ENCODE measurements around the gene PBX3.
"Not testable (repeated sequence)": the region's sequence is repeated elsewhere in the genome, so short reads cannot be mapped to it uniquely, and the experiment has no call there.

The PBX3 gene

GRCh38 chr9:125822902-125823301, 75.7 kb downstream of the PBX3 start:
- no peak for DNase-seq (ENCODE audit: low read depth)
- H3K4me3 ChIP-seq (ENCODE audit: low read depth, low read length) = no peak overlapping the region
- TF ChIP-seq CTCF (IDR thresholded peaks at IDR 0.05; ENCODE audit: insufficient read depth, low read depth, low read length, missing control alignments) = no peak

- H3K4me3 ChIP-seq (ENCODE audit: low read depth, low read length) = not testable (repeated sequence)
- peak; percentile 69 for DNase-seq (ENCODE audit: low read depth)
These were observed 76.8 kb downstream of the PBX3 start for GRCh38 chr9:125823874-125824406.

- TF ChIP-seq CTCF (IDR thresholded peaks at IDR 0.05; ENCODE audit: insufficient read depth, low read depth, low read length, missing control alignments) = no peak
- no peak for DNase-seq (ENCODE audit: low read depth)
- H3K4me3 ChIP-seq (ENCODE audit: low read depth, low read length) = no peak overlapping the region
These were observed 78.6 kb downstream of the PBX3 start for GRCh38 chr9:125825762-125826161.

- no peak overlapping the region for H3K4me3 ChIP-seq (ENCODE audit: low read depth, low read length)
- no peak for DNase-seq (ENCODE audit: low read depth)
- TF ChIP-seq CTCF (IDR thresholded peaks at IDR 0.05; ENCODE audit: insufficient read depth, low read depth, low read length, missing control alignments) = no peak
These were observed 79.7 kb downstream of the PBX3 start for GRCh38 chr9:125826850-125827249.

- peak; percentile 70 for DNase-seq (ENCODE audit: low read depth)
- peak overlapping the region; percentile 37 for H3K4me3 ChIP-seq (ENCODE audit: low read depth, low read length)
- TF ChIP-seq CTCF (IDR thresholded peaks at IDR 0.05; ENCODE audit: insufficient read depth, low read depth, low read length, missing control alignments) = no peak
These were observed 82.6 kb downstream of the PBX3 start for GRCh38 chr9:125829743-125830142.

GRCh38 chr9:125831054-125831453, 83.9 kb downstream of the PBX3 start:
- no peak overlapping the region for H3K4me3 ChIP-seq (ENCODE audit: low read depth, low read length)
- DNase-seq (ENCODE audit: low read depth) = no peak
- no peak for TF ChIP-seq CTCF (IDR thresholded peaks at IDR 0.05; ENCODE audit: insufficient read depth, low read depth, low read length, missing control alignments)

GRCh38 chr9:125831616-125832015, 84.4 kb downstream of the PBX3 start:
- H3K4me3 ChIP-seq (ENCODE audit: low read depth, low read length) = no peak overlapping the region
- no peak for TF ChIP-seq CTCF (IDR thresholded peaks at IDR 0.05; ENCODE audit: insufficient read depth, low read depth, low read length, missing control alignments)
- no peak for DNase-seq (ENCODE audit: low read depth)
